ENCODE results near the gene CHCHD6.

CHCHD6 gene

GRCh38 chr3:126665959-126666657 is 37.9 kb upstream of the CHCHD6 start:
- DNase-seq (ENCODE audit: extremely low spot score): no peak
- TF ChIP-seq TARDBP (IDR thresholded peaks at IDR 0.05) (no peak), L3MBTL2 (conservative IDR thresholded peaks at IDR 0.05) (no peak), FOXA1 (IDR thresholded peaks at IDR 0.05) (no peak)
- TF ChIP-seq, protein P1, sequence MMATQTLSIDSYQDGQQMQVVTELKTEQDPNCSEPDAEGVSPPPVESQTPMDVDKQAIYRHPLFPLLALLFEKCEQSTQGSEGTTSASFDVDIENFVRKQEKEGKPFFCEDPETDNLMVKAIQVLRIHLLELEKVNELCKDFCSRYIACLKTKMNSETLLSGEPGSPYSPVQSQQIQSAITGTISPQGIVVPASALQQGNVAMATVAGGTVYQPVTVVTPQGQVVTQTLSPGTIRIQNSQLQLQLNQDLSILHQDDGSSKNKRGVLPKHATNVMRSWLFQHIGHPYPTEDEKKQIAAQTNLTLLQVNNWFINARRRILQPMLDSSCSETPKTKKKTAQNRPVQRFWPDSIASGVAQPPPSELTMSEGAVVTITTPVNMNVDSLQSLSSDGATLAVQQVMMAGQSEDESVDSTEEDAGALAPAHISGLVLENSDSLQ (IDR thresholded peaks at IDR 0.05): no peak
- POLR2A ChIA-PET: no interaction called here
- CTCF ChIA-PET: no interaction called here

- no peak for DNase-seq (ENCODE audit: extremely low spot score)
- TF ChIP-seq FOXK2 (IDR thresholded peaks at IDR 0.05): no peak
- no peak for TF ChIP-seq ZNF384 (IDR thresholded peaks at IDR 0.05)
- no peak for TF ChIP-seq ELF4 (IDR thresholded peaks at IDR 0.05)
- no peak for TF ChIP-seq ARNT (IDR thresholded peaks at IDR 0.05)
- TF ChIP-seq HDGF (IDR thresholded peaks at IDR 0.05; ENCODE audit: borderline replicate concordance): no peak
- TF ChIP-seq BHLHE40 (IDR thresholded peaks at IDR 0.05; ENCODE audit: borderline replicate concordance): no peak
- TF ChIP-seq NFRKB (IDR thresholded peaks at IDR 0.05): no peak
- TF ChIP-seq SUZ12 (IDR thresholded peaks at IDR 0.05): no peak
- no peak for TF ChIP-seq FOXM1 (IDR thresholded peaks at IDR 0.05; ENCODE audit: borderline replicate concordance)
- TF ChIP-seq CTBP1 (IDR thresholded peaks at IDR 0.05; ENCODE audit: borderline replicate concordance): no peak
- TF ChIP-seq, protein P1 (IDR thresholded peaks at IDR 0.05): no peak
- no peak for TF ChIP-seq SP1 (IDR thresholded peaks at IDR 0.05)
- TF ChIP-seq TARDBP (IDR thresholded peaks at IDR 0.05): no peak
- TF ChIP-seq FOXA1 (IDR thresholded peaks at IDR 0.05): no peak
- no peak for TF ChIP-seq LEF1 (IDR thresholded peaks at IDR 0.05; ENCODE audit: borderline replicate concordance)
- no peak for TF ChIP-seq L3MBTL2 (conservative IDR thresholded peaks at IDR 0.05)
- ChIA-PET CTCF (no interaction called here), POLR2A (no interaction called here)
Measured at GRCh38 chr3:126666658-126667528, 37.1 kb upstream of the CHCHD6 start.

- ChIA-PET CTCF (interaction anchor here (1.4 kb wide), 1 partner anchor 12 kb away, joined by 3 read pairs; no protein-coding TSS in a partner anchor), POLR2A (no interaction called here)
- TF ChIP-seq LEF1 (IDR thresholded peaks at IDR 0.05; ENCODE audit: borderline replicate concordance) (no peak), TARDBP (IDR thresholded peaks at IDR 0.05) (no peak), SUZ12 (IDR thresholded peaks at IDR 0.05) (no peak), FOXM1 (IDR thresholded peaks at IDR 0.05; ENCODE audit: borderline replicate concordance) (no peak), ZNF384 (IDR thresholded peaks at IDR 0.05) (no peak), SP1 (IDR thresholded peaks at IDR 0.05) (no peak), ARNT (IDR thresholded peaks at IDR 0.05) (no peak), BHLHE40 (IDR thresholded peaks at IDR 0.05; ENCODE audit: borderline replicate concordance) (no peak), CTBP1 (IDR thresholded peaks at IDR 0.05; ENCODE audit: borderline replicate concordance) (no peak), NFRKB (IDR thresholded peaks at IDR 0.05) (no peak), L3MBTL2 (conservative IDR thresholded peaks at IDR 0.05) (no peak), FOXK2 (IDR thresholded peaks at IDR 0.05) (no peak), HDGF (IDR thresholded peaks at IDR 0.05; ENCODE audit: borderline replicate concordance) (no peak)
- TF ChIP-seq, protein P1 (IDR thresholded peaks at IDR 0.05): no peak
- DNase-seq (ENCODE audit: extremely low spot score): no peak
Measured at GRCh38 chr3:126667631-126668449, 36.2 kb upstream of the CHCHD6 start.

DNA sequence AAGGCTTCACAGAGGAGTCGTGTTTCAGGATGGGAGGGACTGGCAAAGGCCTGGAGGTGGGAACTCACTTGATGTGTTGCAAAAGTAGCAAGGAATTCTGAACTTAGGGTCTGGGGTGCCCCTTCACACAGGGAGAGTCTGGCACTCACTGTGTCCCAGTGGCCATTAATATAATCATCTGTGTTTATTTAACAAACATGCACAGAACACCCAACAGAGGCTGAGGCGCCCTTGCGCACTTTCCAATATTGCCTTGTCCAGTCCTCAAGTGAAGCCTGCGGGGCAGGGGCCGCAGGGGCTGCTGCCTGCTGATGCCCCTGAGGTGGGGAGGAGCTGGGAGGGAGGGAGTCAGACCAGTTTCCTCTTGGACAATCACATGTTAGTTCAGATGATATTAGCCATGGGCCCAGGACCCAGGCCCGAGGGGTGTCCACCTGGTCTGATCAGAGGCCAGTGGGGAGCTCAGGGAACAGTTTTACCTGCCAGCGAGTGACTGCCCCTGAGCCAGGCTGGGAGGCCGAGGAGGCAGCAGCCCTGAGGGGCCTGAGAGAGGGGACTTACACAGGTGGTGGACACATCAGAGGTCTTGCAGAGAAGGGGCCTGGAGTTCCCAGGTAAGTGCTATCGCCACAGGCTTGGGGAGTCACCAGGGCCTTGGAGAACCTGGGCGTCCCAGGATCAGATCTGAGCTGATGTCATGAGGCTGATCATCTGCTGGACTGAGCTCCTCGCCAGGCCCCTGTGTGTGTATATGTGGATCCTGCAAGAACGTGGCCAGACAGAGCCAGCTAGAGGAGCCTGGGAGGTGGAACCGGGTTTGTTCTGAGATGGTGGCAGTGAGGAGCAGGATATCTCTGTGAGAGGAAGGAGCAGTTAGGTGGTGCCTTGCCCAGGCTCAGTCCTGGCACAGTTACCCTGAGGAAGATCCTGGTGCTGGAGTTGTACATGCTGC is 35.3 kb upstream of the CHCHD6 start:
- no peak for DNase-seq (ENCODE audit: extremely low spot score)
- CTCF ChIA-PET: interaction anchor here (0.6 to 1.4 kb wide), 5 partner anchors 9 to 1757 kb away, joined by 3 to 4 read pairs (median 3); no protein-coding TSS in a partner anchor
- no peak for TF ChIP-seq SUZ12 (IDR thresholded peaks at IDR 0.05)
- TF ChIP-seq ARNT (IDR thresholded peaks at IDR 0.05): no peak
- TF ChIP-seq BHLHE40 (IDR thresholded peaks at IDR 0.05; ENCODE audit: borderline replicate concordance): no peak
- TF ChIP-seq FOXK2 (IDR thresholded peaks at IDR 0.05): no peak
- TF ChIP-seq FOXM1 (IDR thresholded peaks at IDR 0.05; ENCODE audit: borderline replicate concordance): no peak
- TF ChIP-seq ZNF384 (IDR thresholded peaks at IDR 0.05): no peak
- no peak for TF ChIP-seq NFRKB (IDR thresholded peaks at IDR 0.05)
- TF ChIP-seq, protein P1 (IDR thresholded peaks at IDR 0.05): no peak
- no peak for TF ChIP-seq SP1 (IDR thresholded peaks at IDR 0.05)
- no peak for TF ChIP-seq TARDBP (IDR thresholded peaks at IDR 0.05)
- TF ChIP-seq HDGF (IDR thresholded peaks at IDR 0.05; ENCODE audit: borderline replicate concordance): no peak
- TF ChIP-seq CTBP1 (IDR thresholded peaks at IDR 0.05; ENCODE audit: borderline replicate concordance): no peak
- no peak for TF ChIP-seq FOXA1 (IDR thresholded peaks at IDR 0.05)
- POLR2A ChIA-PET: no interaction called here

All from HEK293T (cell line).